HG02981 (cell line): ENCODE measurements around the gene TTC33.
A peak's percentile ranks its signal among the peaks of the same experiment; 100 is the strongest.
"Not testable (repeated sequence)": the region's sequence is repeated elsewhere in the genome, so short reads cannot be mapped to it uniquely, and the experiment has no call there.

Source experiments
- ATAC-seq: cut with Tn5 transposase; IDR thresholded peaks from one replicate; pipeline ENCODE4 v1.9.1; 2021; ENCODE audit warnings: mild to moderate bottlenecking, moderate library complexity; ENCODE audit not compliant: unreplicated experiment

Gene TTC33

DNA sequence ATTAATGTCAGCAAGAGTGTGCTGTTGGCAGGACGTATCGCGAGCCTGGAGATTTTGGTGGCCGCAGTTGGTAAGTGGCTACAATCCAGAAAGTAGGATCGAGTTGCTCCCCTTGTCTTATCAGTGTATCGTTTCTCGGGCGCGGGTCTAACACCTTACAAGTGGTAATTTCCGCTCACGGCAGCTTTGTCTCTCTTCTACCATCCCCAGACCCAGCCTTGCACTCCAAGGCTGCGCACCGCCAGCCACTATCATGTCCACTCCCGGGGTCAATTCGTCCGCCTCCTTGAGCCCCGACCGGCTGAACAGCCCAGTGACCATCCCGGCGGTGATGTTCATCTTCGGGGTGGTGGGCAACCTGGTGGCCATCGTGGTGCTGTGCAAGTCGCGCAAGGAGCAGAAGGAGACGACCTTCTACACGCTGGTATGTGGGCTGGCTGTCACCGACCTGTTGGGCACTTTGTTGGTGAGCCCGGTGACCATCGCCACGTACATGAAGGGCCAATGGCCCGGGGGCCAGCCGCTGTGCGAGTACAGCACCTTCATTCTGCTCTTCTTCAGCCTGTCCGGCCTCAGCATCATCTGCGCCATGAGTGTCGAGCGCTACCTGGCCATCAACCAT, 74.9 kb downstream of the TTC33 start:
- no peak for ATAC-seq

DNA sequence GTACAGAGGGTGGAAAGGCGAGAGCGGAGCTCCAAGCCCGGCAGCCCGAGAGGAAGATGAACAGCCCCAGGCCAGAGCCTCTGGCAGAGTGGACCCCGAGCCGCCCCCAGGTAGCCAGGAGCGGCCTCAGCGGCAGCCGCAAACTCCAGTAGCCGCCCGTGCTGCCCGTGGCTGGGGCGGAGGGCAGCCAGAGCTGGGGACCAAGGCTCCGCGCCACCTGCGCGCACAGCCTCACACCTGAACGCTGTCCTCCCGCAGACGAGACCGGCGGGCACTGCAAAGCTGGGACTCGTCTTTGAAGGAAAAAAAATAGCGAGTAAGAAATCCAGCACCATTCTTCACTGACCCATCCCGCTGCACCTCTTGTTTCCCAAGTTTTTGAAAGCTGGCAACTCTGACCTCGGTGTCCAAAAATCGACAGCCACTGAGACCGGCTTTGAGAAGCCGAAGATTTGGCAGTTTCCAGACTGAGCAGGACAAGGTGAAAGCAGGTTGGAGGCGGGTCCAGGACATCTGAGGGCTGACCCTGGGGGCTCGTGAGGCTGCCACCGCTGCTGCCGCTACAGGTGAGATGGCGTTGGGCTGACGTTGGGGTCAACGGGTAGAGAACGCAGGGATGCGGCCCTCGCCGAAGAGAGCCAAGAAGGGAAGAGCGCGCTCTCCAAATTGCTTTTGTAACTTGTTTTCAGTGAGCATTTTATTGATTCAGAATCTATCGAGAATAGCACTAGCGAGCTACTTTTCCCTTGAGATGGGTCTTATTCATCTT, 75.7 kb downstream of the TTC33 start, which contains the start of gene PTGER4:
Gene PTGER4, plus strand, starts transcription at position 3 of the 769 bp plus-strand sequence. CDS start 1,079 bp downstream, outside the sequence.
- peak; percentile 10 for ATAC-seq

DNA sequence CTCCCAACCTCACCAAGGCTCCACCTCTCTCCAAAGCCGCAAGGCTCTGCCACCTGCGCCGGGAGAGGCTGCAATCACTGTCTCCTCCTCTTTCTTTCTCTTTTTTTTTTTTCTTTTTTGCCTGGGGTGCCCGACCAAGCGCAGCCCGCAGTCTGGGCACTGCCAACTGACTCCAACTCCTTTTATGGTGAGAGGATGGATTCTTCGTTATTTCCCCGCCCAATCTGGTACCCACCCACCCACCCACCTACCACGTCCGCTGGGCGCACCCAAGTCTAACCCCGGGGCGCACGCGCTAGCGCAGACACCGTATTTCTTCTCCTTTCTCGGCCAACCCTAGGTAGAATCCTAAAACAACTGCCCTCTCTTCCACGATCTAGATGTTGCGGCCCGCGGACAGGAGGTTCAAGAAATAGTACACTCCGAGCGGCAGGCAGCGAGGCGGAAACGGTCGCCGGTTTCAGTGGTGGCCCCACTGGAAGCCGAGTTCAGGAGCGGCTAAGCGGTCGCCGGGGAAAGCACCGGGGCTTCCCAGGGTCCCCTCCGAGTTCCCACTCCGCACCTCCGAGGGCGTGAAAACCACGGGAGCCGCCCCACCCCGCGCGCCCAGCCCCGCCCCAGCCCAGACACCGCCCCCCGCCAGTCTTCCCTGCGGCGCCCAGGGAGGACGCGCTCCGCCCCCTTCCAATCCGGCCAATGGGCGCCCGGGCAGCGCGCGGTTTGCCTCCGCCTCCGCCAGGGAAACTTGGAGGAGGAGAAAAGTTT, 76.4 kb downstream of the TTC33 start:
- peak; percentile 57 for ATAC-seq

DNA sequence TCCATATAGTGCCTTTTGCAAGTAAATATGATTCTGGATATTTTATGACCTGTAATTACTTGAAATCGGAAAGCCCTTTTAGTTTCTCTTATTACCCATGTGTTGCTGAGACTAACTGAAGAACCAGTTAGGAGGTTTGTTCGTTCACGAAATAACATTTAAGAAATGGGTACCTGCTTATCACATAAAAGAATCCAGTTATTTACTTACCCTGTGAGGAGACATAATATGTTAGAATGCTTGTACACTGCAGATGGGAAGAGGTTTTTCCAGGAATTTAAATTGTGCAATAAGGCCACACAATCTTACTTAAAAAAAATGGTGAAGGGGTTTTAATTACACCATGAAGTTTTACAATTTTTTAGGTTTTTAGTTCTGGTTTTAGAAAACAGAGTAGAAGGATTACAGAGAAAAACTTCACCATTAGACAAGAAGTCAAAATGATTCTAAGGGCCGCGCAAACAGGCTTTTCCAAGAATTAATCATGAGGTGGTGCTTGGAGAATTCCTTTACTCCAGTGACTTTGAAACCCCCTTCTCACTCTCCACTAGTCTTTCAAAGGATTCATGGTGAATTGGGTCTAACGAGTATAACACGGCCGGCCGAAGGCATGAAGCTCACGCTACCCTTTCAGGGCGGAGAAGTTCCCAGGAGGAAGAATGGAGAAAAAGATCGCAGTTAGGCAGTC, 77.2 kb downstream of the TTC33 start:
- ATAC-seq = no peak

DNA sequence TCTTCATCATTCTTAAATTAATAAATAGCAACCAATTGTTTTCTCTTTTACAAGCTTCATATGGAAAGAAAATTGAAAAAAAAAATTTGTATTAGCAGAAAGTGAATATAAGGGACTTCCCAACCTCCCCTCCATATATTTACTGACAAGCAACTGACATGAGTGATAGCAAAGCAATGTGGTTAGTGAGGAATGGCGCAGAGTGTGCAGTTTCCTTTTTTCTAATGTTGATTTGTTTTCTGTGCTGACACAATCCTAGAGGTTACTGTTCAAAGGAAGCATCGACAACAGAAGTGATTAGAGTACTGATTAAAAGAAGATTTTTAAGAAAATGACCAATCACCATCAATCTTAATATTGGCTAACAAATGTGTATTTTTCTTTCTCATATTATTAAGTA, 77.7 kb downstream of the TTC33 start:
- no peak for ATAC-seq

DNA sequence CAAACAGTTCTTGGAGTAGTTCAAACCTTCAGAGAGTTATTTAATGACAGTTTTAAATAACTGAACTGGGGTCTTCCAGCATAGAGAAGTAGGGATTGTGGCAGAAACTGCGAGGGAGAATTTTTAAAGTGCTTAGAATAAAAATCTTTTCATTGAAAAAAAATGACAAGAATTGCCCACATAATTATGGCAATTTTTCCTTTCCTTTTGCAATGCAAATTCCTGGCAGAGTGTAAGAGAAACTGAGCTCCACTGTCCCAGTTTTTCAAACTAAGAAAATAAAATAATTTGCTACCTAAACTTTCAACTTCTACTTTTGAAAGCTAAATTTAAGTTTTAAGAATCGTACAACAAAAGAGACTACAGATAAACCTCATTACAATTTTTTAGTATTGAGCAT, 78.3 kb downstream of the TTC33 start:
- ATAC-seq = no peak

DNA sequence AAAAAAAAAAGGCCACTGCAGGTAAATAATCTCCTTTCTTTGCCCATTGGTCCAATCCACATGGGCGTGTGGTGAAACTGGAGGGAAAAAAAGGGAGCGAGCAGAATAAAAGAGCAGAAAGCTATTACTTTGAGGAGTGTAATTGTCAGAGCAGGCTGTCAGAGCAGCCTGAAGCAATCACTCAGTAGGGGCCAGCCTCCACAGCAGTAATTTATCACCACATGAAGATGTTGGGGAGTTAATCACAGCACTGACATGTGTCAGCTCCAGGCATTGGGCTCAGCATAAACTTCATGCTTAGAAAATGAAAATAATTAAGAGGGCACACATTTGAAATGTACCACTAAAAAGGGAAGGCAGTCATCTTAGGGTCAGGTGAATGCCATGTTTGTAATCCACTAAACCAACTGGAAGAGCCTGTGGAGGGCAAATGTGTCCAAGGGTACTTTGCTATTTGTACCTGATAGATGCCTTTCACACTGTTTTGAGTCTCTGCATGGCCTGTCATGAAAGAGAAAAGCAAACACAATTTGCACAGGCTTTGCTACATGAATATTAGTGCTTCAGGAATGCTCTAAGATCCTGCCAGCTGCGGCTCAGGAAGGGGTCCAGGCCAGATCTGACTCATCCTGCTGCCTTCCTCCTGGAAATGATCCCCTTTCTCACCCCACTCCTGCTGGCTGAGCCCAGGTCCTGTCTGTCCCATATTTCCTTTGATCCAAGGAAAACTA, 79.0 kb downstream of the TTC33 start:
- no peak for ATAC-seq

DNA sequence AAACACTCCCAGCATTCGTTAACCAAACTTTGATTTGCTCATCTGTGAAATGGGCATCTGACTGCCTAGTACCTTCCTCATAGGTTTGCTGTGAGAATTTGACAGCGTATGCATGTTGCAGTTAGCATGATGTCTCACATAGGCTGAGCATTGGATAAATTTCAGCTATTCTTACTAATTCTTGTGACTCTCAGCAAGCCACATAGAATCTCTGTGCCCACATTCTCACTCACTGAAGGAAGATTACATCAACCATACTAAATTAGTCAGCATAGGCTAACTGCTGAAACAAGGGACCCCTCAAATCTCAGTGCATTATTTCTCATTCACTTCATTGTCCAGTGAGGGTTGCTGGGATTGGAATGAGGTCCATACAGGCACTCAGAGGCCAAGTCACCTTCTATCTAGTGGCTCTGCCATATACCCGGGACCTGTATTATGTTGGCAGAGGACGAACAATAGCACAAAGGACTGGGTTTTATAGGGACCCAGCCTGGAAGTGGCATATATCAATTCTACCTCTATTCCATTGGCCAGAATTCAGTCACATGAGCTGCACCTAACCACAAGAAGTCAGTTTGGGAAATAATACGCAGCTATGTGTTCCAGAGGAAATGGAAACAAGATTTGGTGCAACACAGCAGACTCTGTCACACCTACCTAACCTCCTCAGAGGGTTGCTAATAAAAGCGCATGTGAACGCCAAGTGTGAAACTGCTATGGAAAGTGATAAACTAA, 80.2 kb downstream of the TTC33 start:
- no peak for ATAC-seq

DNA sequence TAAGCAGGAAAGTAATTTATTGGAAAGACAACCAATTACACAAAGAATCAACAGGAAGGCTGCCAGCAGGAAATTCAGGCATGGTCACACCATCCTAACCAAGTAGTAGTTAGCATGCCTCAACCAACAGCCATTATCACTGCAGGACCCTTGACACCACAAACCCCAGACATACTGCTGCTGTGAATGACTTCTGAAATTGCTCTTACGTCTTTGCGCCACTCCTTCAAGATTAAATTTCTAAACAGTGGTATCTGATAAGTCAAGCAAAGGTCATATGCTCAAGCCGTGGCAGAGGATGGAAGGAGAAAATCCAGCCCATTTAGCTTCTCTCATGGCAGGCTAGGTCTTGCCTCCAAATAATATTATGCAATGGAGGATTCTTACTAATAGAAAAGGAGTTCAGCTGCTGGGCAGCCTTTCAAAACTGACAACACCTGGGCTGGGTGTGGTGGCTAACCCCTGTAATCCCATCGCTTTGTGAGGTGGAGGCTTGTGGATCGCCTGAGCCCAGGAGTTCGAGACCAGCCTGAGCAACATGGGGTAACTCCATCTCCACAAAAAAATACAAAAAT, 81.0 kb downstream of the TTC33 start:
- no peak for ATAC-seq

DNA sequence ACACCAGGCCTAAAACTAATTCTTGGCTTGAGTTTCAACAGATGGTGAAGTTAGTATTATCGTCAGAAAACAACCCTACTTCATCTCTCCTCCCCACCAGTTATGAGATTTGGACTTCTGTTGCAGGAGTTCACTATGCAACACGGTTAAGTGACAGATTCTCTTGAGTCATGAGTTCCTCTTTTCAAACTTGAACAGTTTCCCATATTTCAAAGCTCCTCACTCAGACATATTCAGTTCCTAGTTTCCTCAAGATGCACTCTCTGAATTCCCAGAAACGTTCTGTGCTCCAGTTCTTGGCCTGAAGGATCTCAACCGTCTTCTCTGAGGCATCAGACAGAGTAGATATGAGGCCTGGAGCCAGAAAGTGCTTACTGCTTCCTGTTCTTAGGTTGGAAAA, 83.3 kb downstream of the TTC33 start:
- ATAC-seq = no peak

DNA sequence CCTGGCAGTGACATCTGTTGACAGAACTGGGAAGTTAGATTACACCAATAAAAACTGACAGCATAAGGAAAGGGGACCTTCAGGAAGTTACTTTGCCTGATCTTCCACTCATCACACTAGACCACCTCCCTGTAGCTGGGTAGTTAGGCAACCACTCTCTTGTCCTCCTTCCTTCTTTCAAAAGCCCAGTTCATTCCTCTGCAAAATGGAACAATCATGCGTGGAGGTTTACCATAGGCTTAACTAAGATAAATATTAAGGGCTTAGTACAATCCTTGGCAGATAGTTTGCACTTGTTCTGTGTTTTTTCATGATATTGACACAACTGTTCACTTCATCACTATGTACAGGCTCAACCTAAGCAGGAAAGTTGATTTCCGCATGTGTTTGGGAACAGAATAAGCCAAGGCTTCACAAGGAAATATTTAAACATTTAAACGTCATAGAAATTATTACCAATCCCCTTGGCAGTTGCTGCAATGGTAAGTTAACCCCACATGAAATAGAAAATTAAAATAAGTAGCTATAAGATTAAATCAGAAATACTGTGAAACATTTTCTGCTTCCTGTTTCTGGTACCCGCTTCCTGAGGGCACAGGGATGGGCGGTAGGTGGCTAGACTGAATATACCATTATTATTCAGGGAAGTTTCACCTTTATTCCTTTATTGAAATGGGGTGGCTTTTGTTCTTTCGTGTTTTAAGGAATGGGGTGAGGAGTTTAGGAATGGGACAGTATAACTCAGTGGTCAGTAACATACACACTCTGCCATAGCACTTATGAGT, 86.0 kb downstream of the TTC33 start:
- ATAC-seq = no peak

DNA sequence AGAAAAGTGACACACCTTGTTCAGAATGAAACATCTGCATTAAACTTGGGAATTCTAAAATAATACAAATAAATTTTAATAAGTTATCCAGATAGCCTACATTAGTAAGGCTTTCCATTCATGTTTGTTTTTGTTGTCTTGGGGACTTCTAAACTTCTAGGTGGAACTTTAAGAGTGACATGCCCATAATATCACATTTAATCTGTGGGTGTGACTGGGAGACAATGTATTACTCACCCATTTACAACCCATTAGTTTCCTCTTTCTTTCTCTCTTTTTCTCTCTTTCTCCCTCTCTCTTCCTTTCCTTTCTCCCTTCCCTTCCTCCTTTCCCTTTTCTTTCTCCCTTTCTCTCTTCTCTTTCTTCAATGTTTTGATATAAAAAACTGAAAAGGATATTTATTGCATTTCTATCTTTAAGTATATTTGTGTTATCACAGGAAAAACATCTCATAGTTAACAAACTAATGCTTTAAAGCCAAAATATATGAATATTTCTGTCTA, 88.5 kb downstream of the TTC33 start:
- ATAC-seq = no peak

DNA sequence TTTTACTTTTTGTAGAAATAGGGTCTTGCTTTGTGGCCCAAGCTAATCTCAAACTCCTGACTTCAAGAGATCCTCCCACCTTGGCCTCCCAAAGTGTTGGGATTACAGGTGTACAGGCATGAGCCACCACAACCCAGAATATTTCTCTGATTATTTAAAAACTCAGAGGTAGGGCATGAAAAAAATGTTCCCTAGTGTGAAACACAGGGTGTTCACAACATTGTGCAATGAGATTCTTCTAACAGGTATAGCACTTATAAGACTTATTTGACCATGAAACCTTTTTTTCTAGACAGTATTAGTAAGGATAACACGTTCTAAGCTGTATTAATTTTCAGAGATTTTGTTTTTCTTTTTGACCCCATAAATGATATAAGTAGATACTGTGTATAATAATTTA, 89.1 kb downstream of the TTC33 start:
- ATAC-seq = no peak

DNA sequence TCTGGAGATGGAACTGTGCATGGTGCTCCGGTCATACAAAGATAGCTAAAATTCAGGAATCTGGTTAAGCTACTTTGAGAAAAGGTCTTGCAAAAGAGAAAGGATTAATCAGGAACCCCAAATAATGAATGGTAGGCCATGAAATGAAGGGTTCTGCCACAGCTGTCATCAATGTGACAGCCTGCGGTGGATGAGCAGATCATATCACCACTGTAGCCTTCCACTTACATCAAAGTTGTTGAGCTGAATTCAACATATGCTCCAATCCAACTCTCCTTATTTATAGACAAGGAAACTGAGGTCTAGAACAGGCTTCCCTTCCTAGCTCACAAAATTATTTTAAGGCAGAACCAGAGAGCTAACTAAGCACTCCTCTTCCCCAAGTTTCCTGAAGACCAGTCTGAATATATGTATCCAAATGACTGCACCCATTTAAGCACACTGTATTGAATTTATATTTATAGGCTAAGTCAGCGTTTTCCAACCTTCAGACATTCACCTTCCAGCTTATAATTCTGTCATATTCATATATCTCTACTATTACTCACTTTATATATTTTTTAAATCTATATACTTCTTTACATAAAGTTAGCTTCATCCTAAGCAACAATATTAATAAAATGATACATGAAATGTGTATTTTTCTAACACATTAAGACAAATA, 90.0 kb downstream of the TTC33 start:
- no peak for ATAC-seq

DNA sequence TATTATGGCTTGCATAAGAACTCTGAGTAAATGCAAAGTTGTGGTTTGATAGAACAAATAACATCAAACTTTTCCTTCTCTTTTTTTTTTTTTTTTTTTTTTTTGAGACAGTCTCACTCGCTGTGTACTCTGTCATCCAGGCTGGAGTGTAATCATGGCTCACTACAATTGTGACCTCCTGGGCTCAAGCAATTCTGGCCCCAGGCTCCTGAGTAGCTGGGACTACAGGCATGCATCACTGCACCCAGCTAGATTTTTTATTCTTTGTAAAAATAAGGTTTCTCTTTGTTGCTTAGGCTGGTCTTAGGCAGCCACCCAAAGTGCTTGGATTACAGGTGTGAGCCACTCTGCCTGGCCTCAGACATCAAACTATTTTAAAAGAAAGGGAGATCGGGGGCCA, 95.0 kb downstream of the TTC33 start:
- ATAC-seq = no peak

DNA sequence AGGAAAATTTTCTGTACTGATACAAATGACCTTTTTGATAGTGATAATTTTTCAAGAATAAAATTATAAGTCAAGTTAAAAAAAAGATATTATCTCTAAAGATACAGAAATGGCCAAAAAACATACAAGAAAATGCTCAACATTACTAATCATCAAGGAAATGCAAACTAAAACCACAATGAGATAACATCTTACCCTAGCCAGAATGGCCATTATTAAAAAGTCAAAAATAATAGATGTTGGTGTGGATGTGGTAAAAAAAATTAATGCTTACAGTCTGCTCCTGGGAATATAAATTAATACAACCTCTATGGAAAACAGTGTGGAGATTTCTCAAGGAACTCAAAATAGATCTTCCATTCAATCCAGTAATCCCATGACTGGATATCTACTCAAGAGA, 99.0 kb downstream of the TTC33 start:
- no peak for ATAC-seq

DNA sequence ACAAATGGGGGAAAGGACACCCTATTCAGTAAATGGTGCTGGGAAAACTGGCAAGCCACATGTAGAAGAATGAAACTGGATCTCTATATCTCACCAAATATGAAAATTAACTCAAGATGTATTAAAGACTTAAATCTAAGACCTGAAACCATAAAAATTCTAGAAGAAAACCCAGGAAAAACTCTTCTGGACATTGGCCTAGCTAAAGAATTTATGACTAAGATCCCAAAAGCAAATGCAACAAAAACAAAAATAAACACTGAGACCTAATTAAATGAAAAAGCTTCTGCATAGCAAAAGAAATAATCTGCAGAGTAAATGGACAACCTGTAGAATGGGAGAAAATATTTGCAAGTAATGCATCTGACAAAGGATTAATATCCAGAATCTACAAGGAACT, 99.7 kb downstream of the TTC33 start:
- ATAC-seq = not testable (repeated sequence)

DNA sequence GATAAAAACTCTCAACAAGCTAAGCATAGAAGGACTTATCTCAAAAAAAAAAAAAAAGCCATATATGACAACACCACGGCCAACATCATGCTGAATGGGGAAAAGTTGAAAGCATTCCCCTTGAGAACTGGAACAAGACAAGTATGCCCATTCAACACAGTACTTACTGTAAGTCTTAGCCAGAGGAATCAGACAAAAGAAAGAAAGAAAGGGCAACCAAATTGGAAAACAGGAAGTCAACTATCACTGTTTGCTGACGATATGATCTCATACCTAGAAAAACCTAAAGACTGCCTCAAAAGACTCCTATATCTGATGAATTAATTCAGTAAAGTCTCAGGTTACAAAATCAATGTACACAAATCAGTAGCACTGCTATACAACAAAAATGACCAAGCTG, 100.6 kb downstream of the TTC33 start:
- no peak for ATAC-seq
